Endodermal cell (in vitro differentiated cells): ENCODE results near the gene SVIL. TPM values are rescaled to one million over a fixed set of nuclear protein-coding genes. Genes with fewer than 3 reads are reported as not detected.
"Not testable (repeated sequence)": the region's sequence is repeated elsewhere in the genome, so short reads cannot be mapped to it uniquely, and the experiment has no call there.

Experiments used
- DNase-seq: peaks from one replicate; pipeline ENCODE4 v3.0.0-alpha.2; 2017
- H3K27ac ChIP-seq: 2 replicates; pipeline ENCODE4 v1.5.1; 2013; ENCODE audit warnings: mild to moderate bottlenecking, low read depth, low read length, moderate library complexity
- H3K27me3 ChIP-seq: 2 replicates; pipeline ENCODE4 v1.6.1; 2013; ENCODE audit warnings: mild to moderate bottlenecking, low read length, moderate library complexity; ENCODE audit not compliant: insufficient read depth, control insufficient read depth, poor library complexity, severe bottlenecking
- H3K36me3 ChIP-seq: 2 replicates; pipeline ENCODE4 v1.7.0; 2013; ENCODE audit warnings: mild to moderate bottlenecking, low read length, moderate library complexity; ENCODE audit not compliant: control insufficient read depth, insufficient read depth
- H3K4me1 ChIP-seq: one replicate; pipeline ENCODE4 v1.7.0; 2013; ENCODE audit warnings: low read length; ENCODE audit not compliant: control insufficient read depth, insufficient read depth
- H3K4me3 ChIP-seq: 2 replicates; pipeline ENCODE4 v1.5.1; 2013; ENCODE audit warnings: mild to moderate bottlenecking, low read length, moderate library complexity
- H3K9ac ChIP-seq: 2 replicates; pipeline ENCODE4 v1.6.1; 2013; ENCODE audit warnings: mild to moderate bottlenecking, low read length, moderate library complexity; ENCODE audit not compliant: poor library complexity, severe bottlenecking; ENCODE audit errors: extremely low read depth
- H3K9me3 ChIP-seq: 2 replicates; pipeline ENCODE4 v1.6.1; 2013; ENCODE audit warnings: mild to moderate bottlenecking, low read length, moderate library complexity; ENCODE audit not compliant: control insufficient read depth
- H3K27ac Mint-ChIP-seq: 2 replicates; pipeline ENCODE4 v1.8.0; 2020; ENCODE audit warnings: mixed read lengths
- H3K27me3 Mint-ChIP-seq: 2 replicates; pipeline ENCODE4 v1.8.0; 2021; ENCODE audit warnings: mild to moderate bottlenecking, mixed read lengths; ENCODE audit not compliant: insufficient read depth
- H3K36me3 Mint-ChIP-seq: 2 replicates; pipeline ENCODE4 v1.8.0; 2020; ENCODE audit warnings: low read depth, mixed read lengths
- H3K4me1 Mint-ChIP-seq: 2 replicates; pipeline ENCODE4 v1.8.0; 2020; ENCODE audit warnings: mixed read lengths
- H3K4me3 Mint-ChIP-seq: 2 replicates; pipeline ENCODE4 v1.8.0; 2020; ENCODE audit warnings: mild to moderate bottlenecking, moderate library complexity, mixed read lengths
- H3K9me3 Mint-ChIP-seq: 2 replicates; pipeline ENCODE4 v1.8.0; 2020; ENCODE audit warnings: mild to moderate bottlenecking, mixed read lengths
- WGBS, 2 experiments: methylation state at CpG; one replicate each; pipeline versions ENCODE4 v1.1.5 to v1.1.7; 2013; ENCODE audit warnings: missing lambda C conversion rate in 2 of 2, mixed read lengths in 1 of 2; ENCODE audit not compliant: insufficient coverage in 1 of 2, insufficient read length in 1 of 2; 5-methylcytosine and 5-hydroxymethylcytosine counted together
- total RNA-seq, 2 donors: library from RNA; stranded (reverse); fragmentation: NEBNext Ultra II Directional in 1 of 2; extraction: Animal tissue kit (Norgen Biotek cat#: 25700) in 1 of 2; gene quantifications; 2 replicates in 1 of 2; 3 replicates in 1 of 2; pipeline ENCODE4 v1.2.1, GENCODE V29; 2021
- TF ChIP-seq, protein P1 (sequence below): fragments of 200-600 bp; sonication (generic); conservative IDR thresholded peaks from 2 replicates; pipeline ENCODE4 v1.5.0; 2021; ENCODE audit warnings: antibody characterized with exemption, mild to moderate bottlenecking

Gene SVIL
- total RNA-seq, 2 donors from 2014 or later: 25.2 to 32.9 TPM

DNA sequence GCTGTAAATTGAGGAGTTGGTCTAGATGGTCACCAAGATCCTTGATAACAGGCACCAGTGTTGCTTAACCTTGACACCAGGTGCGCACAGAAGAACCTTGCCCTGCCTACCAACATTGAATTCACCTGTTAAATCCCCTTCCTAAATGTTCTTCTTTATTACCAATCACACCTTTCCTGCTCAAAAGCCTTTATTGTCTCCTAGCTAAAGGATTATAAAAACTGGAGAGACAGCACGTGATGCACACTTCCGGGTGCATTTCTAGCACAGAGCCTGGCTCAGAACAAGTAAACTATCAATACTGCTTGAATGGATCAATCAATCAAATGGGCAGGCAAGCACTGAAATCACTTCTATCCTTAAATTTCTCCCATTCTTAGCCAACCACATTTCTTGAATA, 56.3 kb downstream of the SVIL start:
- H3K4me3 Mint-ChIP-seq: no peak overlapping the region
- no peak for DNase-seq
- Histone ChIP-seq H3K9me3 (no peaks in the 10 kb centered on the region), H3K9ac (no peak overlapping the region), H3K4me1 (no peaks in the 10 kb centered on the region), H3K36me3 (no peaks in the 10 kb centered on the region), H3K4me3 (no peak overlapping the region), H3K27ac (no peak overlapping the region), H3K27me3 (no peaks in the 10 kb centered on the region)
- TF ChIP-seq, protein P1, sequence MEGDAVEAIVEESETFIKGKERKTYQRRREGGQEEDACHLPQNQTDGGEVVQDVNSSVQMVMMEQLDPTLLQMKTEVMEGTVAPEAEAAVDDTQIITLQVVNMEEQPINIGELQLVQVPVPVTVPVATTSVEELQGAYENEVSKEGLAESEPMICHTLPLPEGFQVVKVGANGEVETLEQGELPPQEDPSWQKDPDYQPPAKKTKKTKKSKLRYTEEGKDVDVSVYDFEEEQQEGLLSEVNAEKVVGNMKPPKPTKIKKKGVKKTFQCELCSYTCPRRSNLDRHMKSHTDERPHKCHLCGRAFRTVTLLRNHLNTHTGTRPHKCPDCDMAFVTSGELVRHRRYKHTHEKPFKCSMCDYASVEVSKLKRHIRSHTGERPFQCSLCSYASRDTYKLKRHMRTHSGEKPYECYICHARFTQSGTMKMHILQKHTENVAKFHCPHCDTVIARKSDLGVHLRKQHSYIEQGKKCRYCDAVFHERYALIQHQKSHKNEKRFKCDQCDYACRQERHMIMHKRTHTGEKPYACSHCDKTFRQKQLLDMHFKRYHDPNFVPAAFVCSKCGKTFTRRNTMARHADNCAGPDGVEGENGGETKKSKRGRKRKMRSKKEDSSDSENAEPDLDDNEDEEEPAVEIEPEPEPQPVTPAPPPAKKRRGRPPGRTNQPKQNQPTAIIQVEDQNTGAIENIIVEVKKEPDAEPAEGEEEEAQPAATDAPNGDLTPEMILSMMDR: no peak
- no peaks in the 10 kb centered on the region for H3K9me3 Mint-ChIP-seq
- WGBS, 2 experiments: 95 to 100% methylated on average over 2 to 3 of the region's 3 CpGs
- H3K36me3 Mint-ChIP-seq: peaks cover 4% of the 10 kb centered on the region
- no peaks in the 10 kb centered on the region for H3K27me3 Mint-ChIP-seq
- no peaks in the 10 kb centered on the region for H3K4me1 Mint-ChIP-seq
- H3K27ac Mint-ChIP-seq: no peak overlapping the region

DNA sequence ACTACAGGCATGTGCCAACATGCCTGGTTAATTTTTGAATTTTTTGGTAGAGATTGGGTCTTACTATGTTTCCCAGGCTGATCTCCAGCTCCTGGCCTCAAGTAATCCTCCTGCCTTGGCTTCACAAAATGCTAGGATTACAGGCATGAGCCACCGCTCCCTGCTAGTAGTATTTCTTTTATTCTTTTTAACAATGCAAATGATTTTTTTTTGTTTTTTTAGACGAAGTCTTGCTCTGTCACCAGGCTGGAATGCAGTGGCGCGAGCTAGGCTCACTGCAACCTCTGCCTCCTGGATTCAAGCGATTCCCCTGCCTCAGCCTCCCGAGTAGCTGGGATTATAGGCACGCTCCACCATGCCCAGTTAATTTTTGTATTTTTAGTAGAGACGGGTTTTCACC, 58.1 kb downstream of the SVIL start:
- Mint-ChIP-seq H3K27me3 (no peaks in the 10 kb centered on the region), H3K27ac (peak overlapping the region; percentile 39), H3K4me3 (no peak overlapping the region), H3K9me3 (no peaks in the 10 kb centered on the region), H3K36me3 (peaks cover 4% of the 10 kb centered on the region), H3K4me1 (no peaks in the 10 kb centered on the region)
- Histone ChIP-seq H3K27ac (no peak overlapping the region), H3K9ac (no peak overlapping the region), H3K27me3 (no peaks in the 10 kb centered on the region), H3K9me3 (no peaks in the 10 kb centered on the region), H3K4me1 (no peaks in the 10 kb centered on the region), H3K4me3 (no peak overlapping the region), H3K36me3 (no peaks in the 10 kb centered on the region)
- TF ChIP-seq, protein P1: no peak
- no peak for DNase-seq
- 79 to 87% methylated on average over 6 to 8 of the region's 8 CpGs for WGBS, 2 experiments

DNA sequence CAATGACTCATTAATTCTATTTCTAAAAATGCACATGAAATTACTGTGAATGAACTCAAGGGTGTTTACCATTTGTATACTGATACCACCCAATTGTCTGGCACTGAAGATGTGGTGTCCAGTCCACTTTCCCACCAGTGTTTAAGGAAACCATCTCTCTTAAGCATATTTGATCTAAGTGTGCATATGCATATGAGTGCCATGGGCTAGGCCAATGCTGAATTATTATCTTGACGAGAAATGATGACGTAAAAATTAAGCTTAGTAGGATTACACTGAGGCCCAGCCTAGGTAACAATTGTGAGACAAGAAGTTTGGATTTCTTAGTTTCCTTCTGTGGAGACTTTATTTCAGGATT, 59.7 kb downstream of the SVIL start:
- Histone ChIP-seq H3K9me3 (no peaks in the 10 kb centered on the region), H3K4me3 (no peak overlapping the region), H3K27me3 (no peaks in the 10 kb centered on the region), H3K4me1 (no peaks in the 10 kb centered on the region), H3K36me3 (no peaks in the 10 kb centered on the region), H3K27ac (no peak overlapping the region), H3K9ac (no peak overlapping the region)
- Mint-ChIP-seq H3K4me1 (no peaks in the 10 kb centered on the region), H3K9me3 (no peaks in the 10 kb centered on the region), H3K4me3 (no peak overlapping the region), H3K27me3 (no peaks in the 10 kb centered on the region), H3K27ac (no peak overlapping the region), H3K36me3 (peaks cover 4% of the 10 kb centered on the region)
- WGBS, 2 experiments: 92 to 96% methylated on average over 2 of the region's 2 CpGs
- TF ChIP-seq, protein P1: no peak
- no peak for DNase-seq

- H3K27ac Mint-ChIP-seq, H3K36me3 ChIP-seq, H3K27me3 ChIP-seq, H3K27me3 Mint-ChIP-seq, H3K4me1 Mint-ChIP-seq, H3K27ac ChIP-seq, H3K4me1 ChIP-seq, H3K9ac ChIP-seq, H3K4me3 ChIP-seq, DNase-seq, H3K36me3 Mint-ChIP-seq, H3K4me3 Mint-ChIP-seq, H3K9me3 ChIP-seq, H3K9me3 Mint-ChIP-seq: not testable (repeated sequence)
- 75 to 90% methylated on average over 2 to 9 of the region's 10 CpGs for WGBS, 2 experiments
Measured at GRCh38 chr10:29574212-29575097, 60.3 kb downstream of the SVIL start.

- not testable (repeated sequence) for H3K36me3 ChIP-seq, H3K4me3 ChIP-seq, H3K36me3 Mint-ChIP-seq, H3K27ac ChIP-seq, H3K27ac Mint-ChIP-seq, H3K4me3 Mint-ChIP-seq, H3K27me3 ChIP-seq, H3K9me3 Mint-ChIP-seq, DNase-seq, H3K9me3 ChIP-seq, H3K4me1 ChIP-seq, H3K4me1 Mint-ChIP-seq, H3K27me3 Mint-ChIP-seq, H3K9ac ChIP-seq
- 79 to 100% methylated on average over 1 to 2 of the region's 2 CpGs for WGBS, 2 experiments
Measured at GRCh38 chr10:29570248-29570647, 64.5 kb downstream of the SVIL start.
